NCI-H82 (cell line): ENCODE data around the gene THUMPD1.
"Not testable (repeated sequence)": the region's sequence is repeated elsewhere in the genome, so short reads cannot be mapped to it uniquely, and the experiment has no call there.

Source experiments
- DNase-seq: peaks from one replicate; lab custom pipeline; 2025; lab: John Stamatoyannopoulos, UW

Gene THUMPD1

DNA sequence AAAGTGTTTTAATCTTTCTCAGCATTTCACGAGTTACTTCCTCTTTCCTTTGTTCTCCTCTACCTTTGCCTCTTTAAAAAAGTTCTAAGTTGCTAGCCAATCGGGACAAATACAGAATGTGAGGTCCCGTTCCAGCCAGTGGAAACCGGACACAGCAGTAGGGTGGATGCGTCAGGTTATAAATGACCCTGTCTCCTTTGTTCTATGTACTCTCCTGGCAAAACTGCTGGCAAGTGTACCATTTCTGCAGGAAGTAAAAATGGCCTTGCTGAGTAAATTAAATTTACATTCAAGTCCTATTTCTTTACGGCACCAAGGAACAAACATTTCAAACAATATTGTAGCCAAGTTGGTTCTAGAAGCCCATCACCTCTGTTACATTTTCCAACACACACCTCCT is 47.5 kb downstream of the THUMPD1 start:
- not testable (repeated sequence) for DNase-seq

GRCh38 chr16:20689668-20690067 is 52.0 kb downstream of the THUMPD1 start:
- no peak for DNase-seq

GRCh38 chr16:20683812-20684211 is 57.8 kb downstream of the THUMPD1 start:
- no peak for DNase-seq
